Epithelial cell of prostate (primary cell): ENCODE data around the gene CYP27C1.
A peak's percentile ranks its signal among the peaks of the same experiment; 100 is the strongest.

ENCODE experiments used
- DNase-seq: peaks from one replicate; pipeline ENCODE4 v3.0.0-alpha.2; 2011; ENCODE audit warnings: low read depth, low spot score
- H3K27ac ChIP-seq: fragments of 450-650 bp; 2 replicates; pipeline ENCODE4 v1.5.1; 2017; ENCODE audit warnings: mild to moderate bottlenecking

Gene CYP27C1

DNA sequence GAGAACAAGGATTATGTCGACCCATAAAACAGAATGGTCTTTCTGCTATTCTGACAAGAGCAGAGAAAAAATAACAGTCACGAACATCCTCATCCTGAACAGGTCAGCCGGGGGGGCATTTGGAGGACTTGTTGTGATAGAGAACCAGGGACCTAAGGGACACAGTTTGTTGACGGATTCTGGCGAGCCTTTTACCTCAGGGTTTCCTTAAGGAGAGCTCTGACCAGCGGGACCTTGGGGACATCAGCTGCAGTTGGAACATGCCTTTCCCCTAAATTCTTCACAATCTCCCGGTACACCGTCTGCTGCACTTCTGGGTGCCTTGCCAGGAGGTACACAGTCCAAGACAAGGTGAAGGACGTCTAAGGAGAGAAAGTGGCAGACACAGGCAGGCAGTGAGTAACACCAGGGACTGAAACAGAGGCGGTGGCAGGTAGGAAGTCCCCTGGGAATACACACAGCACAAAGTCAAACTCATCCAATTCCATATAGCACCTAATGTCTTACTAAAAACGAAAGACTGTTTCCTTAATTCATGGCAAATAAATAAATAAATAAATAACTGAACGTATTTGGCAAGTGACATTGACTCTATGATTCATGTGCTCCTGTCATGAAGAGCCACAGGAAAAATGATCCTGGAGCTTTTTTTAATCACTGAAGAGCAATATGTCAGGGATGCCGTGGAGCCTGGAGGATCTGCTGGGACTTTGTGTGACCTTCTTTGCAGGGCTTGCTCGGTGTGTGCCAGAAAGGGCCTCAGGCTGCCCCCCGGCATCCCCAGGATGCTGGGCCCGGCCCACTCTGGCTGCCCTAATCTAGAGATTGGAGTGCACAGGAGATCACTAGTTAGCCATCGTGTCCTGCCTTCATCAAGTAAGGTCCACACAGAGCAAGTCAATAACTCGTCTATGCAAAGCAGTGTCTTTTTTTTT lies 24.7 kb downstream of the CYP27C1 start:
- no peak overlapping the region for H3K27ac ChIP-seq
- no peak for DNase-seq

DNA sequence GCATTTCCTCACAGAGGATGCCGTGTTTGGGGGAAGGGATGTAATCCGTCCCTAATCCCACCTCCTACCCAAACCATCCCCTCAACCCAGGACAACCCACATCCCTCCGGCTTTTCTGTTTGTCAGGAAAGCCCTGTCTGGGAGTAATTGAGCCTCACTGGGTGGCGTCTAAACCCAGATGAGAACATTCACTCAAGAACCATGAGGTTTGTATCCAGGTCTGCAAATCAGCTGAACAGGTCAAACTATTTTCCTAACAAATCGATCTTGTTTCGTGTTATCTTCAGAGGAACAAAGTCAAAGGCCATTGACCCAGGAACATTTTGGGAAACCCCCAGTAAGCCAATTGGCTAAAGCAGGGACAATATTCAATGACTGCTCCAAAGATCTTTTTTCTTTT lies 25.7 kb downstream of the CYP27C1 start:
- DNase-seq: no peak
- H3K27ac ChIP-seq: no peak overlapping the region

DNA sequence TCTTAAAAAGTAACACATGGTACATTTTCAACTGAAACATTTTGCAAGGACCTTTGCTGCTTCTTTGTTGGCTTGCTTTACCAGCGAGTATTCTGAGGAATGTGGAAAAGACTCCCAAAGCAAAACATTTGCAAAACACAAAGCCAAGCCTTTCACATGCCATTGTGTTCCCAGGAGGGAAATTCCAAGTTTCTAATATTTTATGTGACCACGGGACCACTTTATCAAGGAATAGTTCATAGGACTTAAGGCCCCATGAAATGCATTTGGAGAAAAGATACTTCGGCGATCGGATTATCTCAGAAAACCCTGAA lies 26.2 kb downstream of the CYP27C1 start:
- no peak overlapping the region for H3K27ac ChIP-seq
- no peak for DNase-seq

DNA sequence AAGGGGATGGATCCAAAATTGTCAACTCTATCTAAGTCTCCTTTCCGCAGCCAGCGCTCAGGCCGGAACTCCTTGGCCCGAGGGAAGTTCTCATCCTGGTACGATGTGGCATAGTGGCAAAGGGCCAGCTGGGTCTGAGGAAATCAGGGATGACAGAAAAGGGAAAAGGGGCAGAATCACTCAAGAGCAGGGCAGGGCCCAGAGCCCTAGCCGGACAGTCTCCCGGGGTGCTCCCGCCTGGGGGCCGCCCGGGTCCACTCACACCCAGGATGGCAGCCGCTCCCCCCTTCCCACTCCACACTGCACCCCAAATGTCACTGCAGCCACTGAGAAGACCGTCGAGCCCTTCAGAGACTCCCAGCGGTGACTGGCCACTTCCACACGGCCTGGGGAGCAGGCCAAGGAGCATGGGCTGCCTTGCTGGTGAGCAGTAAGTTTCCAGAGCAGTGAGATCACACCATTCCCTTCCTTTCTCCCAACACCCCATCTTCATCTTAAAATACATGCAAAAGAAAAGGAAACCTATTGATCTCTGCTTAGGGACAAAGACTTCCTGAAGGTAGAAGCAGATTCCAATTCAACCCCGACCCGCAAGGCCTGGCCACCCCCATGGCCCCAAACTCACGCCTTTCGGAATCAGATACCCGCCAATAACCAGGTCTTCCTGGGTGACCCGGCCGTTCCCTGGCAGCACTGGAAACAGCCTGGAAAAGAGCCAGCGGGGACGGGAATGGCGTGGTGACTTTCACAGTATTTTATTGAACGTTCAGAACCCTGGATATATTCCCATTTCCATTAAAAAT lies 26.7 kb downstream of the CYP27C1 start:
- no peak for DNase-seq
- no peak overlapping the region for H3K27ac ChIP-seq

DNA sequence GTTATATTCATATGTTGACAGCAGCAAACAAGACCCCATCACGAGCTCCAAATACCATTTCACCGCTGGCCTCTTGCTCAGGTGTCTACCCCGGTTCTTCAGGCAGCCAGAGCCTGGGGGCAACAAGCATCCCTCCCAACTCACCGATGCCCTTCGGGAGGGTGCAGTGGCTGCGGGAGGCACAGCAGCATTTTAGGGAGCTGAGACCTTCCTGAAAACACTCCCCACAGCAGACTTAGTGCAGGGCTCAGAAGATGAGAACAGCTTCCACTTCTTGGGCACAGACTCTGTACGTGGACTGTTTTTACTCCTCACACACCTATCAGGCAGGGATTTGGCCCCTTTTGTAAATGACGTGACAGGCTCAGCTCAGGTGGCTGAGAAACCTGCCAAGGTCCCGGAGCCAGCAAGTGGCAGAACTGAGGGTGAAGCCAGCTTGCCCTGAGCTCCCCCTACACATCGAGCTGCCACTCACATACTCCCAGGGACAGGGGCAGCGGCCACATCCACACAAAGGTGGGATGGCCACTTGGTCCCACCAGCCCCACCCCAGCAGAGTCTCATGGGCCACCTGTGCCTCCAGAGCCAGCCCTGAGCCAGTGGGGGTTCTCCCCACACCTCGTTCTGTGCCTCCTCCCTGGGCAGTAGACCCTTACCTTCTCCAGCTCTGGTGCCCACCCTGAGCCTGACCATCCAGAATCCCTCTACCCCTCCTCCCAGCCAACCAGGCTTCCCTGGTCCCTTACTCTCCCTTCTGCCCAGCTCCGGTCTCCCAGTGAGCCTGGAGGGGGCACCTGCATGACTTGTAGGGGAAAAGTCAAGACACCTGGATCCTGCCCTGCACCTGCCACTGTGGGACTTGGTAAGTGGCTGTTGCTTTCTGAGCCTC lies 28.5 kb downstream of the CYP27C1 start:
- no peak for DNase-seq
- H3K27ac ChIP-seq: no peak overlapping the region

DNA sequence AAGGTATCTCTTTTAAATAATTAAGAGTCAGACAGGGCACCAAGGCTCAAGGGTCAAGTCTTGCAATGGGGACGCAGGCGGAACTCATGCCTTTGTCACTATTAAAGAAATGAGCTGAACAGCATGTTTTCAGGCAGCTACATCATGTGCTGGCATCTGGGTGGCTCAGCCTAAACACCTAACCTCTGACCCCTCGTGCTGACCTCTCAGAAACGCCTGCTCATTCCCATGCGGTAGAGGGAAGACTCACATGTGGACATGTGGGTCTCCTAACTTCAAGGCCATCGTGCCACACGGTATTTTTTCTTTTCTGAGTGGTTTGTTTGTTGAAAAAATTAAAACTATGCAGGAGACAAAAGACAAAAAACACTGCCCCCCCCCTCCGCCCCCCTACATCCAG lies 31.3 kb downstream of the CYP27C1 start:
- no peak for DNase-seq
- H3K27ac ChIP-seq: no peak overlapping the region

DNA sequence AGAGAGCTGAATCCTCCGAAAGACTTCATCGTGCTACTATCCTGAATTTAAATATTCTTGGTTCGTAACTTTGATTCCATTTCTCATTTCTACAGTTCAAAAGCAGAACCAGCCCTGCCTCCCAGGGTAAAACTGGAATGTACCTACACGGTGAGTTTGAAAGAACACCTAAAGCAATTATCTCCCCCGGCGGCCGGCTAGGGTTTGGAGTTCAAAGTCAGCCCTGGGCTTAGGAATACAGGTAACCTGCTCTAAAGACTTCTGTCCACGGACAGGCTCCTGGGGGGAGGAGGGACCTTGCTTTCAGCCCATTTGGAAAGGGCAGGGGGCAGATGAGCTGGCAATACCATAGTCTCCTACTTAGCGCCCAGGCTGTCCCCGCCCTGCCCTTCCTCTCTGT lies 32.3 kb downstream of the CYP27C1 start:
- H3K27ac ChIP-seq: no peak overlapping the region
- DNase-seq: no peak

DNA sequence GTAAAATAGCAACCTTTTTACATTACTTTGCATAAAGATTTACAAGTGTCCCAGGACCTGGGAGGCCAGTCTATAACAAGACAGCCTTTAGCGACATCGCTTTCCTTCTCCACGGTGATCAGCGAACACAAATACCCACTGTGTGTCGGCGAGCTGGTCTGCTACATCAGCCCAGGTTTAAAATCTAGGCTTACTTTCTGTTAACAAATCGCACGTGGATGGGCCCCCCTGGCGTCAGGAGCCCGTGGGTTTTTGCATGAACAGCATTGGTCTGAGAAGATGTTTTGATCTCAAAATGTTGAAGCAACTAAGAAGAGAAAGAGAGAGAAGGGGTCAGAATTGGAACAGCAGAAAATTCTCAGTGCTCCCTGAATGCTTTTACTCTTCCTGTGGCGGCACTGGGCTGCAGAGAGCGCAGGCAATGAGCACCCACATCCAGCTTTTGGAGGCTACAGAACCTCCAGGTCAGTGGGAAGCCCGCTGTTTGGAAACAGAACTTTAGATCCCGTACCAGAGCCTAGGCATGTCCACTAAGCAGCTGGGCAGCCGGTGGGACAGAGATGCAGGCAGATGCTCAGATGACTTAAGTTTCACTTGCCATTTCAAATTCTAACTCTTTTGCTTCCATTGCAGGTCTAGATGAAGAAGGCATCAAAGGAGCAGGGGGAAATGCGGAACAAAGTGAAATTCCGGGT lies 32.9 kb downstream of the CYP27C1 start:
- no peak for DNase-seq
- no peak overlapping the region for H3K27ac ChIP-seq

DNA sequence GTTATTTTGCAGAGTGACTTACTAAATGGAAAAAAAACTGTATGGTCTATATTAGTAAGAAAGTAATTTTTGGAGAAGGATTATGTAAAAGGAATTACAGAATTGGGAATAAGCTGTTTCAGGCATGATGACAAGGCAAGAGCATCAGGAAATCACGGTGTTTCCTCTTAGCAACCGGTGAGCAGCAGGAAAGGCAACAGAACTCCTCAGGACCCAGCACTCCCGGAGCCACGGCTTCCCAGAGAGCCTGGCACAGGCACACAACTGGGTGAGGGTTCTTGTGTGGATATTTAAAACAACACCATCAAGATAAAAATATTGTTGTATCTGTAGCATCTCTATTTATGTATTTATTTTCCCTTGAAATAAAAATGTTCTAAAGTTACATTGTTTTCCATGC lies 34.4 kb downstream of the CYP27C1 start:
- no peak for DNase-seq
- no peak overlapping the region for H3K27ac ChIP-seq

DNA sequence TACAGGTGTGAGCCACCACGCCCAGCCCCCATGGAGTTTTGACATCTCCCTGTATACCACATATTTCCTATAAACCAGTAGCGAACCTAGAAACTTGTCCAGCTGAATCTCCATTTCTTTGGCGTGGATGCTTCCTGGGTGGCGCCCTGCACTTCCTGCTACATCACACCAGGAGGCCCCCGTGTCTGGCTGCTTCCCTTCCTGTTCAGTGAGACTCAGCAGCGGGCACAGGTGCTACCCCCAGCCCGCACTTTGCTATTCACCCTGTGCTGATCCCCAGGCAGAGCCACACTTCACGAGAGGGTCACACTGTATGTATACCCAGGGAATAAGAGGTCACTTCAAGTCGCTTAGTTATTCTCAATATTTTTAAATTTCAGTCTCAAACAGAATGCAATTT lies 35.0 kb downstream of the CYP27C1 start:
- no peak for DNase-seq
- no peak overlapping the region for H3K27ac ChIP-seq

DNA sequence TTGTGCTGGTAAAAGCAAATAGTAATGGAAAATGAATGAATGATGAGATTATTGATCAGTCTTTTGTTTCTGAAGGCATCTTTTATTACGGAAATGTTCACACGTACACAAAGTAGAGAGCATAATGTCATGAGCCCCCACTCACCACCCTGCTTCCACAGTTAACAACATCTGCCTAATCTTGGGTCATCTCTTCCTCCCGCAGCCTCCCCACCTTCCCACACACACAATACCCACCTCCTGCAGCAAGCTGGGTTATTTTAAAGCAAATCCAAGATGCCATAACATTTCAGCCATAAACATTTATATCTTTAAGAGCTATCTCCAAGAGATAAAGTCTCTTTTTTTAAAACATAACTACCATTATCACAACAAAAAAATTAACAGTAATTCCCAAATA lies 36.3 kb downstream of the CYP27C1 start:
- no peak for DNase-seq
- no peak overlapping the region for H3K27ac ChIP-seq

DNA sequence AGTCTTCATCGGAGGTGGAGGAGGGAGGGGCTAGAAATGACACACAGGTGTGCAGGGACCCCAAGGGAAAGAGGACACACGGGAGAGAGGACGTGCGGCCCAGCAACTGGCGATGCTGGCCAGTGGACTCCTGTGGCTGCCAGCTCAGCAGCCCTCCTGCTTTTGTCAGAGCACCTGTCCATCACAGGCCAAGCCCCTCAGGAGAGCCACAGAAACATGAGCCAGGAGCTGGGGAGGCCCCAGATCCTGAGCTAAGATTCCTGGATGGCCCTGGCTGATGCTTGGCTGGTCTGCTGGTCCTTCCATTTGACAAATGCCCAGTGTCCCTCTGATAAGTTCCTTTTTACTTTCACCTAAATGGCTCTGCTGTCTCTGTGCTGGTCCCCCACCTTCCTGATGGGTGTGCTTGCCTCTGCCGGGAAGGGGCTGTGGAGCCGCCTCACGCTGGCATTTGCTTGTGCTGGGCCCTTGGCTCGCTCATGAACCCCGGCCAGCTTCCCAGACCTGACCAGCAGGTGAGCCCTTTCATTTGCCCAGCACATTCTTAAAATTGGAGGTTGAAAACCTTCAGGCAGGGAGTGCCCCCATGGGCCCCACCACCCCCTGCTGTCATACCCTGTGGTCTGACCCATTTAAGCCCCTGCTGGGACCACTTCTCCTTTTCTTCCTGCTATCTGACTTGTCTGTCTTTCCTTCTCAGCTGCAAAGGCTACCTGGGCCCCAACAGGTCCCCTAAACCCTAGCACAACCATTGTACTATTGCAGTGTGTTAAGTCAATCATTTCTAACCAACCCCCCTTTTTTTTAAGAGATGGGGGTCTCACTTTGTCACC lies 37.3 kb downstream of the CYP27C1 start:
- DNase-seq: no peak

DNA sequence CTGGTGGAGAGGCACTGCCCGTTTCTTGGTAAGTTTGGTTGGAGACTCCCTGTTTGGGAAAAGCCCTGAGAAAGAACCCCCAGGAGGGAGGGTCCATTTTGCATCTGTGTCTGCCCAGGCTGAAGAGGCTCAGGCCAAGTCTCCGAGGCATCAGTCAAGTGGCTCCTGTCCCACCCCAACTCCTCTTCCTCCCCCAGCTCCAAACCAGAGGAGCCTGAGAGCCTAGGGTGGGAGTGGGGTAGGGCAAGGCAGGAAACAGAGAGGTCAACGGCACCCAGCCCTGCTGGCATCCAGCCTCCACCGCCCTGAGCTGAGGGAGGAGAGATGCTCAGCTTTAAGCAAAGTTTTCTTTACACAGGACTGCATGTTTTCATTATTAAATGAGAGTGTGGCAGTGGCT lies 38.2 kb downstream of the CYP27C1 start:
- no peak overlapping the region for H3K27ac ChIP-seq

More for the DNA sequence above, 37.3 kb downstream of the CYP27C1 start:
- no peak overlapping the region for H3K27ac ChIP-seq

DNA sequence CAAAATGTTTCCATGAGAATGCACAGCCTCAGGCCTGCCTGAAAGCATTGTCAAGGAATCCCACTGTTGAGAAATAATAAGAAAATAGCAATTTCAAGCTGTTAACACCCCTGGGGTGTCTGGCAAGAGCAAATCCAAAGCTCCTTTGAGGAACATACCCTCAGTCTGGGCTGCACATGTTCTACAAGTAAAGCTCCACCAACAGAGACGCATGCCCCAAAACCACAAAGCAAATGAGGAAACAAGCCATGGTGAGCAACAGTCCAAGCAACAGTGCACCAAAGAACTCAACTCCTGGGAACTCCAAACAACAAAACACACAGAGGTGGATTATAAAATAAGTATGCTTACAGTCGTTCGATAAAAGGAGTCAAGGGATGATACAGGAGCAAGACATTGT lies 40.3 kb downstream of the CYP27C1 start:
- H3K27ac ChIP-seq: no peak overlapping the region
- no peak for DNase-seq

More for the DNA sequence above, 38.2 kb downstream of the CYP27C1 start:
- DNase-seq: no peak

DNA sequence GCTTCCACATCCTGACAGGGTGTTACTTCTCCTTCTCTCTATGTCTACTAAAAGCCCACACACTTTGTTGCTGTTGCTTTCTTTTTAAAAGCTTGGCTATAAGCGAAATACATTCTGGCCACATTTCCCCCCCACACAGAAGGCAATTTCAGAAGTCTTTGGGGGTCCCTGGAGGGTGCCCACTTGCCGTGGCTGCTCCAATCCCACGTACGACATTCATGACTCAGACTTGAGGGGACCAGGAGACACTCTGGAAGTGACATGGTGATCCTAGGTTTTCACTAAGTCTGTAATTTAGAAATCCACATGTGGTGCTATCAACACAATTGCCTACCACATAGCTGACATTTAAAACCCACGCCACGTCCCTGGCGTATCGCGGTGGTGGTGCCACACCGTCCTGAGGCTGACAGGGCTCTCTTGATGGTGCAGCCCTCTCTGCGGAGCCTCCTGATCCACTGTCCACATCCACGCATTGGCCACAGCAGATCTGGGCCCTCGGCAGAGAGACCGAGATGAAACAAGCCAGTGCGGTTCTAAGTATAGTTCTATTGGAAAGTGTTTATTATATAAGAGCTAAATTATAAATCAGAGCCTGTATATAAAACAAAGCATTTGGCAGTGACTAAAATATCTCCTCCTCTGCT lies 42.4 kb downstream of the CYP27C1 start:
- H3K27ac ChIP-seq: no peak overlapping the region
- DNase-seq: no peak

DNA sequence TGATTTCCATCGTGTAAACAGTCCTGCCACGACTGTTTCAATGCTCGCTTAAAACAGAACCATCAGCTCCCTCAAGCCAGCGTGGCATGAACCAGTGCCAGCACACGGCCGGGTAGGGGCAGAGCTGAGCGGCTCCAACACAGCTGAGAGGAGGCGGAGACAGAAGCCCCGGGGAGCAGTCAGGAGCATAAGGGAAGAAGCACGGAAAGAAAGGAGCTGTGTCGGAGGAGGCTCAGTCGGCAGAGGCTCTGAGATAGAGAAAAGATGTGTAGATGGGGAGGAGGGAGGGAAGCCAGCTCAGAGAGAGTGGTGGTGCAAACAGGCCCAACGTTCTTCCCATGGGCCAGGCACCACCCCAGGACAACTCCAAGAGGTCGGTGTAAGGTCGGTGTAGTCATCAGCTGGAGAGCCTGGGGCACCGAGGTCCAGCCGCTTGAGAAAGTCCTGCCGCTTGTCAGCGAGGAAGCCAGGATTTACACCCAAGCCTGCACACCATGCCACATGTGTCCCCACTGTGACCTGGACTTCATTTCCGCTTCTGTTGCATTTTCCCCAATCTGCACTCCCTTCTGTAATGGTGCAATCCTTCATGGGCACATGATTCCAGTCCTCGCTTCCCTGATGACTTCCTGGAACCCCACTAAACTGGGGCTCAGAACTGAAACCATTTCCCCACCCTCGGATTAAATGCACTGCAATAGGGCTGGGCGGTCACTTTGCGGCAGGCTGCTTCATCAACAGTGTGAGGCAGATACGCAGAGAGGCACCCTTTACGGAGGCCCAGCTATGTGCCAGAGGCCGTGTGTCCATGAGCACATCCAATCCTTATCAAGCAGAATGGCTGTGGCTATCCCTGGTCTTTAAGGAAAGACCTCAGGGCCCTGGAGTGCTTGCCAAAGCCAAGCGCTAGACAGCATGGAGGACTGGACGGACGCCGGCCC lies 43.5 kb downstream of the CYP27C1 start:
- DNase-seq: no peak
- peak overlapping the region; percentile 34 for H3K27ac ChIP-seq

DNA sequence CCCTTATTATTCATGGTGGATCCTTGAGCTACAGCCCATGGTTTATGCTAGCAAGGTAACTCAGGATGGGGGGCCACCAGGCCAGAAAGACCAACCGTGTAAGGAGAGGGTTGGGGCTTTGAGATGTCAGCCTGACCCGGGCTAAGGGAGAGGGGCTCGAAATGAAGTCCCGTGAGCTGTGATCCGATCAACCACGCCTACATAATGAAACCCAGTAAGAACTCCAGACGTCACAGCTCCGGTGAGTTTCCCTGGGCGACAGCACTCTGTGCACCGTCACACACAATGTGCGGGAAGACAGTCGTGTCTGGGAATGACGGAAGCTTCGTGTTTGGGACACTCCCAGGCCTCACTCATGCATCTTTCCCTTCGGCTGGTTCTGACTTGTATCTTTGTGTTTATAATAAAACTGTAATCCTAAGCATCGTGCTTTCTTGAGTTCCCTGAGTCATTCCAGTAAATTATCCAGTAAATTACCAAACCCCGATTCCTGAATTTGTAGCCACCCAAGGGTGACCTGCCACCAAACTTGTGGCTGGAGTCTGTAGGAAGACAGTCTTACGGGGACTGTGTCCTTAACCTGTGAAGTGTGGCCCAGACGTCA lies 44.2 kb downstream of the CYP27C1 start:
- DNase-seq: peak; percentile 46

More for the DNA sequence above, 44.2 kb downstream of the CYP27C1 start:
- peak overlapping the region; percentile 34 for H3K27ac ChIP-seq
